ENCODE results near the gene TANC1.

The TANC1 gene

GRCh38 chr2:158967114-158967730 lies 1.2 kb upstream of the TANC1 start:
- no peak for FAIRE-seq
- TF ChIP-seq CTCF (IDR thresholded peaks at IDR 0.05; ENCODE audit: insufficient read depth, missing control alignments): no peak
- DNase-seq (ENCODE audit: insufficient read length, low spot score): no peak

GRCh38 chr2:158967731-158968395 lies 577 bp upstream of the TANC1 start:
- TF ChIP-seq CTCF (IDR thresholded peaks at IDR 0.05; ENCODE audit: insufficient read depth, missing control alignments): no peak
- FAIRE-seq (no peak), DNase-seq (ENCODE audit: insufficient read length, low spot score) (no peak)

- TF ChIP-seq CTCF (IDR thresholded peaks at IDR 0.05; ENCODE audit: insufficient read depth, missing control alignments): no peak
- DNase-seq (ENCODE audit: insufficient read length, low spot score) (no peak), FAIRE-seq (no peak)
These were observed 798 bp downstream of the TANC1 start for GRCh38 chr2:158969162-158969714.

- DNase-seq (ENCODE audit: insufficient read length, low spot score) (no peak), FAIRE-seq (no peak)
- no peak for TF ChIP-seq CTCF (IDR thresholded peaks at IDR 0.05; ENCODE audit: insufficient read depth, missing control alignments)
These were observed 1.3 kb downstream of the TANC1 start for GRCh38 chr2:158969715-158970240.

GRCh38 chr2:158970241-158970751 lies 1.9 kb downstream of the TANC1 start:
- DNase-seq (ENCODE audit: insufficient read length, low spot score): no peak
- FAIRE-seq: no peak
- TF ChIP-seq CTCF (IDR thresholded peaks at IDR 0.05; ENCODE audit: insufficient read depth, missing control alignments): no peak

- no peak for FAIRE-seq
- DNase-seq (ENCODE audit: insufficient read length, low spot score): no peak
- no peak for TF ChIP-seq CTCF (IDR thresholded peaks at IDR 0.05; ENCODE audit: insufficient read depth, missing control alignments)
These were observed 4.9 kb downstream of the TANC1 start for GRCh38 chr2:158973116-158973956.
